ENCODE measurements around the gene HACD3.

HACD3 gene

DNA sequence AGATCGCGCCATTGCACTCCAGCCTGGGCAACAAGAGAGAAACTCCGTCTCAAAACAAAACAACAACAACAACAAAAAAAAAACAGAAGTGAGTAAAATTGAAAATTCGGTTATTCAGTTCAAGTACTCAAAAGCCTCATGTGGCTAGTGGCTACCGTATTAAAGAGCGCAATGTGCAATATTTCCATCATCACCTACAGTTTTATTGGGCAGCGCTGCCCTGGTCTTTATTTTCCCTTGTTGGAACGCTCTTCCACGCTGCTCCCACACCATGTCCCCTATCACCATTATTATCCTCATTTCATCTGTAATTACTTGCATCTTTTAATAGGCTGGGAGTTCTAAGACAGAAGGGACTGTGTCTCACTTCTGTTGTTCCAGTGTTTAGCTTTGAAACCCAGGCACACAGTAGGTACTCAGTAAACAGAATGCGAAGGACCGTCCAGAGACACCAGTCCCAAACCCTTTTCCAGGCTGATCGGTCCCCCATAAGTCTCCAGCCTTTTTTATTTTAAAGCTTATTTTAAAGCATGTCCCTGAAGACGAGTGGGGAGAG lies 423 bp upstream of the HACD3 start:
- TF ChIP-seq GATA2 (IDR thresholded peaks at IDR 0.05; ENCODE audit: low read depth, low read length): no peak
- TF ChIP-seq GATA3 (IDR thresholded peaks at IDR 0.05; ENCODE audit: low read depth, low read length): no peak

DNA sequence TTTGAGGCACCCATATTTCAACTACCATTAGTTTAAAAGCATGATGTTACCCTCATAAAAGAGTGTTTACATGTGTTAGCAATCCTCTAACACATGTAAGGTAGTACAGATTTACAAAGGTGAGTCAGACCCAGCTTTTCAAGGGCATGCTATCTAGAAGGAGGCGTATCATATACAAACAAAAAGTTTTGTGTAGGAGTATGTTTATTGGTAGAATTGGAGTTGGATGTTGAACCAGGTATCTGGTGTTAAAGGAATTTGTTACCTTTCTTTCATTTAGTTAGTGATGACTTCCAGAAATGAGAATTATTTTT lies 2.4 kb downstream of the HACD3 start:
- no peak for TF ChIP-seq GATA3 (IDR thresholded peaks at IDR 0.05; ENCODE audit: low read depth, low read length)
- TF ChIP-seq GATA2 (IDR thresholded peaks at IDR 0.05; ENCODE audit: low read depth, low read length): no peak

DNA sequence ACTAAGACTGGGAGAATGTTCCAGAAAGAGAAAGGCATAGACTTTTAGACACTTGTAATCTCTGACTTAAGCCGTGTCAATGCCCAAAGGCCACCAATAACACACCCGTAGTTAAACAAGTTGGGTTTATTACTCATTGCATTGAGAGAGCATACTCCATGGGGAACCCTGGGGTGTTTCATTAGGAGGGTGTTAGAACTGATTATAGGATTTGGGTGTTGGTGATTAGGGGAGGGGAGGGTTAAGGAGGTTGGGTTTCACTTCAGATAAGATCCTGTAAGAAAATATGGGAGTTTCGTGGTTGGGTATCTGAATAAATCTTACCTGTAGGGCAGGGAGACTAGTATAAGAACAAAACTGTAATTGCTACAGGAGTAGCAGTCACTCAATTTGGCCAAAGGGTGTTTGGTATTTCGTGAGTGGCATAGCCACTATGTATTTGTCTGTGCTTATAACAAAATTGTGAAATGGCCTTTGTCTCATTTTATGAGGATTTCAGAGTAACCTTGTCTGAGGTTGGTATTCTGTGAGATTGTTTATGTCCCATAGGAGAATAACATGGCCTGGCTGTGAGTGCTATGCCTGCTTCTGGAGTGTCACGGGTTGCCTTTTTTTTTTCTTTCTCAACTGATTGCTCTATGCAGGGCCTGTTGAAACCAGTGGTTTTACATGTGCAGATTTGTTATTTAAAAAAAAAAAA lies 2.9 kb downstream of the HACD3 start:
- TF ChIP-seq GATA2 (IDR thresholded peaks at IDR 0.05; ENCODE audit: low read depth, low read length) (no peak), GATA3 (IDR thresholded peaks at IDR 0.05; ENCODE audit: low read depth, low read length) (no peak)

DNA sequence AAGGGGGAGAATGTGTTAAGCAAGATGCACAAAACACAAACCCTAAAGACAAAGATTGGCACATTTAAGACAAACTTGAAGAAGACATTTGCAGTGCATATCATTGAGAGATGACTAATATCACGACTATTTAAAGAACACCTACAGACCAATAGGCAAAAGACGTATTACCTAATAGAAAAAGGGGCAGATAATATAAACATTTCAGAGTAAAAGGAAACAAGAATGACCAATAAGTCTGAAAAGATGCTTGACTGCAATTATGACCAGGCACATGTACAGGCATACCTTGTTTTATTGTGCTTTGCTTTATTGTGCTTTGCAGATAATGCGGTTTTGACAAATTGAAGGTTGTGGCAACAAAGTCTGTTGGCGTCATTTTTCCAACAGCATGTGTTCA lies 4.9 kb downstream of the HACD3 start:
- TF ChIP-seq GATA3 (IDR thresholded peaks at IDR 0.05; ENCODE audit: low read depth, low read length): no peak
- TF ChIP-seq GATA2 (IDR thresholded peaks at IDR 0.05; ENCODE audit: low read depth, low read length): no peak

DNA sequence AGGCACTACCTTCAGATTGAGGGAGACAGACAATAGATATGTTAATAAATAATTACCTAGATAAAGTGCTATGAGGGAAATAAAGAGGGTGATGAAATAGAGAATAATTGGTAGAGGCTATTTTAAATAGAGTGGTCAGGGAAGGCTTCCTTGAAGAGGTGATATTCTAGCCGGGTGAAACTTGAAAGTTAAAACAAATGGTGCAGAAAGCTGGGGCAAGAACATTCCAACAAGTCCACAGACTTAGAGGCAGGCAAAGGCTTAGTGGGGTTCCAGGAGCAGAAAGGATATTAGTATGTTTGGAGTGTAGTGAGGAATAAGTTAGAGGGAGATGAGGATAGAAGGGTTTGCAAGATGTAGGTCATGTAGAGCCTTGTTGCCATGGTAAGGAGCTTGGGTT lies 10.1 kb downstream of the HACD3 start:
- no peak for TF ChIP-seq GATA2 (IDR thresholded peaks at IDR 0.05; ENCODE audit: low read depth, low read length)
- TF ChIP-seq GATA3 (IDR thresholded peaks at IDR 0.05; ENCODE audit: low read depth, low read length): no peak

DNA sequence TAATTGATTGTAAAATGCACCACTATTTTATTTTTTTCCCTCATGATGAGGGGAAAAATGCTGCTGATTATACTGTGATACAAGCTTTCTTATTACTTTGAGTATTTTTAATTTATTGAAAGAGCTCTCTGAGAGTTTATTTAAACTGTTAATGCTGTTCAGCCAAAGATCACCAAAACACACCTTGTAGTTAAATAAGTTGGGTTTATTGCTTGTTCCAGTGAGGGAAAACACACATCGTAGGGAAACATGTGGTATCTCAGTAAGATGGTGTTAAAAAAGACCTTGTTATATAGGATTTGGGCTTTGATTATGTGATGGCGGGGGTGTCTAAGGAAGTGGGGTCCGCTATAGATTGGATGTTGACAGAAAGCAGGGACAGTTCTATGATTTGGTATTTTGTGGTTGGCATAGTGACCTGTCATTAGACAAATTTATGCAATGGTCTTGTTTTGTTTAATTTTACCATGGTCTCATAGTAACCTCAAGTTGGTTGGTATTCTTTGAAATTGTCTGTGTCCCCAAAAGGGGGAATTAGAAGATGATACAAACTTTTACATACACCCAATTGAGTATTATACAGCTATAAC lies 11.1 kb downstream of the HACD3 start:
- TF ChIP-seq GATA2 (IDR thresholded peaks at IDR 0.05; ENCODE audit: low read depth, low read length): no peak
- no peak for TF ChIP-seq GATA3 (IDR thresholded peaks at IDR 0.05; ENCODE audit: low read depth, low read length)

DNA sequence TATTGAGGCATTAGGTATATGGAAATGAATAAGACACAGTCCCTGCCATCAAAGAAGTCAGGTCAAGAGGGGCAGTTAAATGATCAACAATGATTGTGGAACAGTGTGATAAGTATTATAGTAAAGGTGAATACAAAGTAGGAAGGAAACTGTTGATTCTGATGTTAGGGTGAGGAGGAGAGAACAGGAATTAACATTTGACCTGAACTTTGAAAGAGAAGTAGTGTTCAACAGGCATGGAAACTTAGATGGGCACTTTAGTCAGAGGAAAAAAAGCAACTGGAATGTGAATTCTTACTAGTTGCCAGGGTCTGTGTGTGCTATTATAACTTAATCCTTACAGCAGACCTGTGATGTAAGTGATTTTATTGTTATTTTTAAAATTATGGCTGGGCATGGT lies 17.6 kb downstream of the HACD3 start:
- TF ChIP-seq GATA2 (IDR thresholded peaks at IDR 0.05; ENCODE audit: low read depth, low read length) (no peak), GATA3 (IDR thresholded peaks at IDR 0.05; ENCODE audit: low read depth, low read length) (no peak)

DNA sequence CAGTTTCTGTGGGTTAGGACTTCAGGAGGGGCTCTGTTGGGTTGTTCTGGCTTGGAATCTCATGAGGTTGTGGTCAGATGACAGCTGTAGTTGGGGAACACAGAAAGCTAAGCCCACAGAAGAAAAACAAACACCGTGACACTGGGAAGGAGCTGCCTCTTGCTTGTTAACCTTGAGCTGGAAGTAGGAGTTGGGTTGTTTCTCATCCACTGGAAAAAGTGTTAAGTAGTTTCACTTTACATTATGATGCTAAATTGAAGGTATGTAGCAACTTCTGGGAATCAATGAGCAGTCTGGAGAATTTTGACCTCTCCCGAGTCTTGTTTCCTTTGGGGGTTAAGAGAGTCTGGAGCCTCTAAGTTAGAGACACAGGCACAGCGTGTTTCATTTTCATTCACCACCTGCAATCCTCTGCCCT lies 20.4 kb downstream of the HACD3 start:
- TF ChIP-seq GATA2 (IDR thresholded peaks at IDR 0.05; ENCODE audit: low read depth, low read length) (no peak), GATA3 (IDR thresholded peaks at IDR 0.05; ENCODE audit: low read depth, low read length) (no peak)

DNA sequence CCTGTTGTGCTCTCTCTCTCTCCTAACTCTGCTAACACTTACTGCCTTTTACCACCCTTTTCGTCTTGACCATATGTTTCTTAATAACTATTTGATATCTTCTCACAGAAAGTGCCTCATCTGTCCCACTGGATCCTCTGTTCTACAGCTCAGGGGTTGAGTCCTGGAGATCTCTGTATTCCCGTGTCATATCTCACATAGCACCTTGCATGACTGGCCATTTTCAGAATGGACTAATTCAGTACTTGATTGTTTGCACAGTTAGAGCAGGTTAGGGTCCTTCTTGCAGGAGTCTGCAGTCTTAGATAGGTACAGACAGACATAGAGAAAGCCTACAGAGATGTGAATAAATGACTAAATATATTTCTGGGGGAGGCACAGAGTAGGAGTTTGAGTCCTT lies 20.9 kb downstream of the HACD3 start:
- TF ChIP-seq GATA2 (IDR thresholded peaks at IDR 0.05; ENCODE audit: low read depth, low read length) (no peak), GATA3 (IDR thresholded peaks at IDR 0.05; ENCODE audit: low read depth, low read length) (no peak)

DNA sequence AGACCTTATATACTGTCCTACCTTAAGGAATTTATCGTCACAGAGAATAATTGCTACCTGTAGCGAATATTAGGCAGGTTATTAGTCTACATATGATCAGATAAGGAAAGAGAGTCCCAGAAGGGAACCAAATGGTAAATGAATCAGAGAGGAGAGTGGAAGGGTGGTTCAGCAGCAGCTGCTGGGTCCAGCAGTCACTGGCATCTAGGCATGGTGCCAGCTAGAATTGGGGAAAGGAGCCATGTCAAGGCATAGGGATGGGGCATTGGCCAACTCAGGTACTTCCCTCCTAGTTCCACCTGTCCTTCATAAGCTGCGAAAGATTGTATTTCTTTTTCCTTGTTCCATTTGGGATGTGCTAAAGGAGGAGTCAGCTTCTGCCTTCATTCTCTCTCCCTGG lies 23.4 kb downstream of the HACD3 start:
- no peak for TF ChIP-seq GATA3 (IDR thresholded peaks at IDR 0.05; ENCODE audit: low read depth, low read length)
- TF ChIP-seq GATA2 (IDR thresholded peaks at IDR 0.05; ENCODE audit: low read depth, low read length): no peak

DNA sequence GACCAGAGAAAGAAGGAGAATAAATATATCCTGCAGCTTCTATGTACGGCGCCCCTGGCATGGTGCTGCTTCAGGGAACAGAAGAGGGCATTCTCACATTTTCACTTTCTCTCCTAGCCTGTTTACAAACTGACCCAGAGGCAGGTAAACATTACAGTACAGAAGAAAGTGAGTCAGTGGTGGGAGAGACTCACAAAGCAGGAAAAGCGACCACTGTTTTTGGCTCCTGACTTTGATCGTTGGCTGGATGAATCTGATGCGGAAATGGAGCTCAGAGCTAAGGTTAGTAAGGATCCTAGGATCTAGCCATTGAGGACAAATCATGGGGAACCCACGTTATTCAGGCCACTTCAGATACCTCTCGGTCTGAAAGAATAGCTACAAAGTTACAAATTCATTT lies 26.4 kb downstream of the HACD3 start:
- no peak for TF ChIP-seq GATA3 (IDR thresholded peaks at IDR 0.05; ENCODE audit: low read depth, low read length)
- TF ChIP-seq GATA2 (IDR thresholded peaks at IDR 0.05; ENCODE audit: low read depth, low read length): no peak

DNA sequence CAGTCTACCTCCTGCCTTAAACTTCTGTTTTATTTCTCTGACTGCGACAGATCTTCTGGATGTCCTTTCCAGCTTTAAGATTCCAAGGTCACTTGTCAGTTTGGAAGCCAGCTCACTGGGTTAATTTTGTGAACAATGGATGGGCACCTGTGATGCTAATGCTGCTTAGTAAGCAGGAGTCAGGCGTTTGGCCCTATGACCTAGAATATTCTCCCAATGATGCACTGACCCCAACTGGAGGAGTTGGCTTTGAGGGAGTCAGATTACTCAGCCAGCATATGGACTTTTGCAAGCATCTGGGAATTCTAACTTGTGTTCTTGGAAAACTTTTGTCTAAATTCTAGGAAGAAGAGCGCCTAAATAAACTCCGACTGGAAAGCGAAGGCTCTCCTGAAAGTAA lies 28.1 kb downstream of the HACD3 start:
- TF ChIP-seq GATA2 (IDR thresholded peaks at IDR 0.05; ENCODE audit: low read depth, low read length) (no peak), GATA3 (IDR thresholded peaks at IDR 0.05; ENCODE audit: low read depth, low read length) (no peak)

DNA sequence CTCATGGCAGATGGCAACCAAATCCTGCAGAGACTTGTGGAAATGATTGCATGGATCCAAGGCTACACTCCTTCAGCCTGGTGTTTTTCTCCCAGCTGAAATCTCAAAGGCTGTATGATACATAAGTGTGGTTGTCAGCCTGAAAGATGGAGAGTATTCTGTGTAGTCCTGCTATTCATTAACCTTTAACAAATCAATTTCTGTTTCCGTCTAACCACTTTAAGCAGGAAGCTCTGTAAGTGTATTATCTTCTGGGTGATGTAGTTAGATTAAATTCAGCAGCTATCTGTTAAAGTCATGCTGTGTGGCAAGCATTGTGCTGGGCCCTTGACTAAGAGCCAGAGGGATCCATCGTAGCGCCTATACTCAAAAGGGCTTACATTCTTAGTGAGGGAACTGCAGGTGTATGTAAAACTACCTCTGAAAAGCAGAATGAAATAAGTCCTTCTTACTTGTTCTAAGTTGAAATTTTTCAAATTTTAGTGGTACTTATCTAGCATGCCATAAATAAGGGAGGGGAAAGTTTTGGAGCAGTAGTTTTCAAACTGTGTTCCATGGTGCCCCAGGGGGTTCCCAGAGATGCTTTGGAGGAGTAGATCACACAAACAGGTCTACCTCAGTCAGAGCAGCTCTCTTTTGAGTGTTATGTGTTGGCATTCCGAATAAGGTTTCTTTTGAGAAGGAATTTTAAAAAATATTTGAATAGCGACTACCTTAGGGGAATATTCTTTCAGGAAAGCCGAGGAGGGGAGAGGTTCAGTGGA lies 28.9 kb downstream of the HACD3 start:
- TF ChIP-seq GATA2 (IDR thresholded peaks at IDR 0.05; ENCODE audit: low read depth, low read length): no peak
- no peak for TF ChIP-seq GATA3 (IDR thresholded peaks at IDR 0.05; ENCODE audit: low read depth, low read length)

DNA sequence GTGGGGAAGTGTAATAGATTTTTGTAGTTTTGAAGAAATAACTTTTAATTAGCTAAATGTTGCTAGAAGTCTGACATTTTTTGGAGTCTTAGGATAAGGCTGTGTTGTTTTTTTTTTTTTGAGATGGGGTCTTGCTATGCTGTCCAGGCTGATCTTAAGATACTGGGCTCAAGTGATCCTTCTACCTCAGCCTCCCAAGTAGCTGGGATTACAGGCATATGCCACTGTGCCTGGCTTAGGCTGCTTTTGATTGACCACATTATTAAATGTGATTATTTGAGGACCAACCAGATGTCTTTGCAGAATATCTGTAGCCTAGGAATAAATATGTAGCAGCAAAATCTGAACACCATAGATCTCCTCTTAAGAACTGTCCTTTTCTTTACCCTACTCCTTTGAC lies 29.7 kb downstream of the HACD3 start:
- TF ChIP-seq GATA2 (IDR thresholded peaks at IDR 0.05; ENCODE audit: low read depth, low read length) (no peak), GATA3 (IDR thresholded peaks at IDR 0.05; ENCODE audit: low read depth, low read length) (no peak)

DNA sequence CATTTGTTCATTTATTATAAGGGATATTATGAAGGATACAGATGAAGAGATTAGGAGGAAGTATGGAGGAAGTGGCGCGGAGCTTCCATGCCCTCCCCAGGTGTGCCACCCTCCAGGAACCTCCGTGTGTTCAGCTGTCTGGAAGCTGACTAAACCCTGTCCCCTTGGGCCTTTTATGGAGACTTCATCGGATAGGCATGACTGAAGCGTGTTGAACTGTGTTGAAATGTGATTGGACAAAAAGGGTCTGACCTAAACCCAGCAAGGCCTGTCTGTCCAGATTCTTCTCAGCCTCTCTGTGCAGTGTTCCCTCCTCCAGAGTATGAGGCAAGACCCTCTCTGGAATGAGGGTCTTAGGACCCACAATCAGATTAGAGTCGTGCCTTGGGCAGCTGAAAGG lies 31.7 kb downstream of the HACD3 start:
- no peak for TF ChIP-seq GATA2 (IDR thresholded peaks at IDR 0.05; ENCODE audit: low read depth, low read length)
- TF ChIP-seq GATA3 (IDR thresholded peaks at IDR 0.05; ENCODE audit: low read depth, low read length): no peak

Data from SH-SY5Y (cell line).